ENCODE results near the gene FIBCD1.
"Not testable (repeated sequence)": the region's sequence is repeated elsewhere in the genome, so short reads cannot be mapped to it uniquely, and the experiment has no call there.

Gene FIBCD1

GRCh38 chr9:130973686-130974281 lies 34.7 kb upstream of the FIBCD1 start:
- in situ Hi-C loops (cut with MboI; ENCODE audit: low sequenced_read_pairs) = no loop called here

- in situ Hi-C loops (cut with MboI; ENCODE audit: low sequenced_read_pairs) = no loop called here
Measured at GRCh38 chr9:130972957-130973685, 34.1 kb upstream of the FIBCD1 start.

- in situ Hi-C loops (cut with MboI; ENCODE audit: low sequenced_read_pairs) = no loop called here
Measured at GRCh38 chr9:130972277-130972956, 33.4 kb upstream of the FIBCD1 start.

- in situ Hi-C loops (cut with MboI; ENCODE audit: low sequenced_read_pairs) = no loop called here
Measured at GRCh38 chr9:130971294-130971849, 32.3 kb upstream of the FIBCD1 start.

- in situ Hi-C loops (cut with MboI; ENCODE audit: low sequenced_read_pairs) = no loop called here
Measured at GRCh38 chr9:130970855-130971254, 31.8 kb upstream of the FIBCD1 start.

- in situ Hi-C loops (cut with MboI; ENCODE audit: low sequenced_read_pairs) = no loop called here
Measured at GRCh38 chr9:130970052-130970451, 31.0 kb upstream of the FIBCD1 start.

GRCh38 chr9:130965680-130966079 lies 26.6 kb upstream of the FIBCD1 start:
- in situ Hi-C loops (cut with MboI; ENCODE audit: low sequenced_read_pairs) = no loop called here

GRCh38 chr9:130963916-130964315 lies 24.9 kb upstream of the FIBCD1 start:
- in situ Hi-C loops (cut with MboI; ENCODE audit: low sequenced_read_pairs) = no loop called here

GRCh38 chr9:130963337-130963908 lies 24.4 kb upstream of the FIBCD1 start:
- in situ Hi-C loops (cut with MboI; ENCODE audit: low sequenced_read_pairs) = no loop called here

GRCh38 chr9:130962418-130963316 lies 23.6 kb upstream of the FIBCD1 start:
- in situ Hi-C loops (cut with MboI; ENCODE audit: low sequenced_read_pairs) = no loop called here

- in situ Hi-C loops (cut with MboI; ENCODE audit: low sequenced_read_pairs) = no loop called here
Measured at GRCh38 chr9:130961511-130962300, 22.7 kb upstream of the FIBCD1 start.

GRCh38 chr9:130960522-130961378 lies 21.7 kb upstream of the FIBCD1 start:
- in situ Hi-C loops (cut with MboI; ENCODE audit: low sequenced_read_pairs) = no loop called here

- in situ Hi-C loops (cut with MboI; ENCODE audit: low sequenced_read_pairs) = no loop called here
Measured at GRCh38 chr9:130959809-130960334, 20.8 kb upstream of the FIBCD1 start.

- in situ Hi-C loops (cut with MboI; ENCODE audit: low sequenced_read_pairs) = not testable (repeated sequence)
Measured at GRCh38 chr9:130958564-130958963, 19.5 kb upstream of the FIBCD1 start.

GRCh38 chr9:130957451-130958203 lies 18.6 kb upstream of the FIBCD1 start:
- in situ Hi-C loops (cut with MboI; ENCODE audit: low sequenced_read_pairs) = no loop called here

GRCh38 chr9:130956636-130957450 lies 17.8 kb upstream of the FIBCD1 start:
- in situ Hi-C loops (cut with MboI; ENCODE audit: low sequenced_read_pairs) = no loop called here
